Stimulated activated CD4-positive, alpha-beta T cell treated with anti-CD3 and anti-CD28 coated beads, Interleukin-12 subunit alpha, Interleukin-12 subunit beta, amount 100 ng/mL, for 4 hours (primary cell): ENCODE measurements around the gene PTPRD.

Source experiments
- DNase-seq: peaks from one replicate; pipeline ENCODE4 v3.0.0-alpha.2; 2020

Gene PTPRD

GRCh38 chr9:8733131-8733954 is 1879.5 kb downstream of the PTPRD start:
- DNase-seq, result no peak

GRCh38 chr9:8732367-8733075 is 1880.3 kb downstream of the PTPRD start:
- DNase-seq, result no peak

- no peak for DNase-seq
Observed at GRCh38 chr9:8730618-8731017, 1882.2 kb downstream of the PTPRD start.

- DNase-seq, result no peak
Observed at GRCh38 chr9:8728910-8729309, 1883.9 kb downstream of the PTPRD start.

- no peak for DNase-seq
Observed at GRCh38 chr9:8727191-8727590, 1885.6 kb downstream of the PTPRD start.

GRCh38 chr9:8726692-8727091 is 1886.1 kb downstream of the PTPRD start:
- no peak for DNase-seq

GRCh38 chr9:8725635-8726034 is 1887.2 kb downstream of the PTPRD start:
- no peak for DNase-seq

- DNase-seq, result no peak
Observed at GRCh38 chr9:8724284-8725018, 1888.4 kb downstream of the PTPRD start.

- no peak for DNase-seq
Observed at GRCh38 chr9:8723195-8723594, 1889.6 kb downstream of the PTPRD start.

GRCh38 chr9:8719833-8720486 is 1892.8 kb downstream of the PTPRD start:
- DNase-seq, result no peak

- no peak for DNase-seq
Observed at GRCh38 chr9:8718121-8718725, 1894.6 kb downstream of the PTPRD start.

- no peak for DNase-seq
Observed at GRCh38 chr9:8717146-8717545, 1895.7 kb downstream of the PTPRD start.

GRCh38 chr9:8715788-8716187 is 1897.0 kb downstream of the PTPRD start:
- no peak for DNase-seq

GRCh38 chr9:8713811-8714165 is 1899.0 kb downstream of the PTPRD start:
- DNase-seq, result no peak

- DNase-seq, result no peak
Observed at GRCh38 chr9:8713149-8713810, 1899.5 kb downstream of the PTPRD start.

- no peak for DNase-seq
Observed at GRCh38 chr9:8709731-8710130, 1903.1 kb downstream of the PTPRD start.

- no peak for DNase-seq
Observed at GRCh38 chr9:8708728-8709127, 1904.1 kb downstream of the PTPRD start.

- DNase-seq, result no peak
Observed at GRCh38 chr9:8706998-8707397, 1905.8 kb downstream of the PTPRD start.

GRCh38 chr9:8706531-8706930 is 1906.3 kb downstream of the PTPRD start:
- no peak for DNase-seq

GRCh38 chr9:8705861-8706260 is 1906.9 kb downstream of the PTPRD start:
- no peak for DNase-seq

- DNase-seq, result no peak
Observed at GRCh38 chr9:8703904-8704303, 1908.9 kb downstream of the PTPRD start.

- DNase-seq, result no peak
Observed at GRCh38 chr9:8701904-8702303, 1910.9 kb downstream of the PTPRD start.
